NCI-H748 (cell line): ENCODE measurements around the gene UBL3.

Source experiments
- DNase-seq: peaks from one replicate; lab custom pipeline; 2025; ENCODE audit not compliant: unreplicated experiment; lab: John Stamatoyannopoulos, UW

The UBL3 gene, protein sequence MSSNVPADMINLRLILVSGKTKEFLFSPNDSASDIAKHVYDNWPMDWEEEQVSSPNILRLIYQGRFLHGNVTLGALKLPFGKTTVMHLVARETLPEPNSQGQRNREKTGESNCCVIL

DNA sequence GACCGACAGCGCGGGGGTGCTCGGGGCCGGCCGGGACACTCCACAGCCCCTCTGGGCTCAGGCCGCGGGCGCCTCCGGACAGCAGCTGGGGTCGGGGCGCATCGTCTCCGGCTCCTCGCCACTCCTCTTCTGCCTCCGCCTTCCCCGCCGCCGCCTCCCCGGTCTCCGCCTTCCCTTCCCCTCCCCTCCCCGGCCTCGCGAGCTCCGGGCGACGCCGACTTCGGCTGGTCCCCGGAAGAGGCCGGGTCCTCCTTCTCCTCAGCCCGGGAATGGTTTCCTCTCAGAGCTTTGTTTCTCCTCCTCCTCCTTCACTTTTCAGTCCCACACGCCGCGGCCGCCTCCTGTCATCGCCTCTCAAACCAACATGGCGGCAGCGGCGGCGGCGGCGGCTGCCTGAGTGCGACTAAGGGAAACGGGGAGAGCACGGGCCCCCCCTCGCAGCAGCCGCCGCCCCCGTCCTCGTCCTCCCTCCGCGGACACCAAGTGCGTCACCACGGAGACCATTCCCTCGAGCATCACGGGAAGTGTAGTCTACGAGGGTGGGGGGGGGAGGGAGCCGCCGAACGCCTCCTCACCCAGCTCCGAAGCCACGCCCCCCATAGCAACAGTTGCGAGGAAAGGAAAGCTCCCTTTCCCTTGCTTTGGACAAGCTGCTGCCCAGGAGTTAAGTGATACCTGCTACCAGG is at the start of gene UBL3:
Gene UBL3, minus strand, starts transcription at position 405 of the 686 bp plus-strand sequence. CDS start 1,079 bp downstream, outside the sequence.
- DNase-seq, result peak; percentile 100

DNA sequence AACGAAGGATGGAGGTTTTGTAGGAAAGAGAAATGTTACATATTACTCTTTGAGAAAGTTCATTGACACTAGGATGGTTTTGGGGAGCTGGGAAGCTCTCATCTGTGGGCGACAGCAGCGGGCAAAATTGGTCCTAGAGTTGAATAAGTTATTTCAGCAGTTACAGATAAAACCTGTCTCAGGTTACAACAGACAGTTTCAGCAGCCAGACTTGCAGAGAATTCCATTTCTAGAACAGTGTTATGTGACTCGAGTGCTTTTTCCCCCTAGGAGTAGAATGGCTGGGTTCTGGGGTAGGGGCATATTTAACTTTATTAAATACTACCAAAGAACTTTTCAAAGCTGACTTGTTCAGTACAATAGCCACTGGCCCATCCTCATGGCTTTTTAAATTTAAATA is 46.7 kb upstream of the UBL3 start:
- DNase-seq, result no peak

DNA sequence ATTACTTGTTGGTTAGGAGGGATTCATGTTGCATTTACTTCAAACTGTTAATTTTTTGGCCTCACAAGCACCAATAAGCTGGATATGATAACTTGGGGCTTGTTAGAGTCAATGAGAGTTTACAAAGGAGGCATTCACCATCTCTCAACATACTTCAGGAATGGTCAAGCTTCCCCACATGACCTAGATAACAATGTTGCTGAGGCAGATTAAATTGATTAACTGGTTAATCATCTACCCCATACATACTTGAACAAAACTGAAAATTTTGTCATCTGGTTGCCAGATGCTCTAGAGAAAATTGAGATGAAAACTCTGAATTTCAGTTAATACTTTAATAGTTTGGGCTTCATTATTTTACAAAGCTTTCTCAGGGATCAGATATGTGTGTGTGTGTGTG is 43.0 kb upstream of the UBL3 start:
- DNase-seq, result no peak

DNA sequence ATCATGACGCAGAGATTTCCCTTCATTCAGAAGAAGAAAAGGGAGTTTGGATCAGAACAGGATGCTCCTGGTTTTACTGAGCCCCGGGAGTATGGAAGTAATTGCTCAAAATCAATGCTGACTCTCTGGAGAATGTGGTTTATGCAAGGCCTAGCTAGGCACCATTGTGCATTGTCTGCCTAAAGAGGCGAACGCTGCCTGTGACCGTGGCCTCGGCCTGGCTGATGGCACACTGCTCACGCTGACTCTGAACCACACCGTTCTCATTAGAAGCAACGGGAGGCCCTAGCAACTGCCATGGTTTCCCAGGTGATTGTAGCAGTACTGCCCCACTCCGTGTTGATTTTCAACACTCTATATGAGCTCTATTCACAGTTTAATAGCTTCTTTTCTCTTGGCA is 41.7 kb upstream of the UBL3 start:
- DNase-seq, result peak; percentile 98

DNA sequence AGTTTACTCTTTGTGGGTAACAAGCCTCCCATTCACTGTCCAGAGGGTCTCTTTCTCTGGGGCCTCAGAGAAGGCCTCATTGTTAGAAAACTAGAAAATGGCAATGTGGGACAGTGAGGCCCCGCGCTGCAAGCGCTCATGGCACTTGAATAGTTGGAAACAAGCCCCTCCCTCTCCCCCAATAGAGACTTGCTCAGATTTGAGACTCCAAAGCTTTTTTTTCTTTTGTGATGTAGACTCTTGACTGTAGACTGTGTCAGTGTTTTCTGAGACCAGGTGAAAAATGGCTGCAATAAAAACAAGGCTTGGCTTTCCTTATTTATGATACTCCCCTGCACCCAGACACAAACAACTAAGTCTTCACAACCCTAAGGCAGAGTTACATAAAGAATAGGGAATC is 38.7 kb upstream of the UBL3 start:
- no peak for DNase-seq

DNA sequence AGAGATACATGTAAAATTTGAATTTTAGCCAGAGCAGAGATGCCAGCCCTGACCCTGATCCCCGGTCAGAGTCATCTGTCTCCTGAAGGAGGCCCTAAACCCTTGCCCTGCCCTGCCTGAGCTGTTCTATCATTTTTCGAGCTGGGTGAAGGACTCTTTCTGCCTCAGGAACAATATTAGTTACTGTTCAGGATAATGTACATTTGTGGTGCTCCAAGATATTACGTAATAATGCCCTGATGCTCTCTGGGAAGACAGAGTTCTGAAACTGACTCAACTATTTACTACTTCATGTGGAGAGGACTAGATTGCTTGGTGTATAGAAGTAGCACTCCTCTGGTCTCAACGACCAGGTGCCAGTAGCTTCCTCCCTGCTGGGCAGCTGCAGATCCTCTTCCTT is 37.9 kb upstream of the UBL3 start:
- DNase-seq, result no peak

DNA sequence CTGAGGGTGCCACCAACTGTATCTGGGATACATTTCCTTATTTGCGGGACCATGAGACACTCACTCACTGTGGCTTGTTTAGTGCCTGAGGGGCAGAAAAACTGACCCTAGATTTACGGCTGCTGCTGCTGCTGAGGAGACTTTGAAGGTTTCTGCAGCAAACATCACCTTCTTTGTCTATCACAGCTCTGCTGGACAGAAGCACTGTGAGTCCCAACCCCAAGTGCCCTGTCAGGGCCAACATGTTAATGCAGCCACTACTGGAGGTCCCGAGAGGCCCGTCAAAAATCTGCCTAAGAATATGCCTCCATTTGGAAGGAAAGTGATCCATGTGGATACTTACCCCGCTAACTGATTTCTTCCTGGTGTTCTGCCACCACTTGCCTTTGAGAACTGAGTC is 37.3 kb upstream of the UBL3 start:
- no peak for DNase-seq

DNA sequence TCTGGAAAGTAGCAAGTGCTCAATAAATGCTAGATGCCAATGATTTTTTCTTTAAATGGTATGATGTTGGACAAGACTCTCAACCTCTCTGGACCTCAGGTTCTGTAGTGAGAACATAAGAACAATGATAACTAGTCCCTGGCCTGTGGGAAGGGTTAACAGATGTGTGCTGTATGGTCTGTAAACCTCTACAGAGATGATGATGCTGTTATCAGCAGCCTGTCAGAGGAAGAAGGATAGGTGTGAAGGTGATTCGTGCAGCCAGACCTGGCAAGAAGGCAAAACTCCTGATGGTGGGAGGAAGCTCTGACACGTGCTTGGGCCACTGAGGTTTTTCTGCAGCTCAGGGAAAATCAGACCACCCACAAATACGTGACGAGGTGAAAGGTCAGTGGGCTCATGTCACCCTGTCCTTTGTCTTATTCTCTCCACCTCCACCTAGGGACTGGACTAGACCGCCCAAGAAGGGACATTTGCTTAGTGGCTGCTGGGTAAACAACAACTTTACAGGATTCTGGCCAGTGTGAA is 36.7 kb upstream of the UBL3 start:
- DNase-seq, result no peak

DNA sequence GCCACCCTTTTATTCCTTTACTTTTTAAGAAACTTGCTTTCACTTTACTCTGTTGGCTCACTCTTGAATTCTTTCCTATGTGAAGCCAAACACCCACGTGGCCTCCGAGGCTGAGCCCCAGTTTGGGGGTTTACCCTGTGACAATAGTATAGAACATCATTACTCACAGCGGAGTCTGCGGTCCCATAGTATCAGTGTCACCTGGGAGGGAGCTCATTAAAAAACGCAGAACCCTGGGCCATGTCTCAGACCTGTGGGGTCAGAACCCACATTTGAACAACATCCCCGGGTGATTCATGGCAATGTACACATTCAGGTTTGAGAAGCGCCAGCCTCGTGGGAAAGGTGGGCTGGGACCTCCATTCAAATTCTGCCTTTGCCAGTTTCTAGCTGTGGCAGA is 36.0 kb upstream of the UBL3 start:
- no peak for DNase-seq

DNA sequence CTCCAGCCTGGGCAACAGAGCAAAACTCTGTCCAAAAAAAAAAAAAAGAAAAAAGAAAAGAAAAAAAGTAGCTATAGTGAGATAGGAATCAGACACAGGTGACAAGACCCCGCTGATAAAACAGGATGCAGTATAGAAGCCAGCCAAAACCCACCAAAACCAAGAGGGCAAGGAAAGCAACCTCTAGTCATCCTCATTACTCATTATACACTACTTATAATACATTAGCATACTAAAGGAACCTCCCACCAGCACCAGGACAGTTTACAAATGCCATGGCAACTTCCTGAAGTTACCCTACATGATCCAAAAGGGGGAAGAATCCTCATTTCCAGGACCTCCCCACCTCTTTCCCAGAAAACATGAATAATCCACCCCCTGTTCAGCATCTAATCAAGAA is 35.6 kb upstream of the UBL3 start:
- no peak for DNase-seq

DNA sequence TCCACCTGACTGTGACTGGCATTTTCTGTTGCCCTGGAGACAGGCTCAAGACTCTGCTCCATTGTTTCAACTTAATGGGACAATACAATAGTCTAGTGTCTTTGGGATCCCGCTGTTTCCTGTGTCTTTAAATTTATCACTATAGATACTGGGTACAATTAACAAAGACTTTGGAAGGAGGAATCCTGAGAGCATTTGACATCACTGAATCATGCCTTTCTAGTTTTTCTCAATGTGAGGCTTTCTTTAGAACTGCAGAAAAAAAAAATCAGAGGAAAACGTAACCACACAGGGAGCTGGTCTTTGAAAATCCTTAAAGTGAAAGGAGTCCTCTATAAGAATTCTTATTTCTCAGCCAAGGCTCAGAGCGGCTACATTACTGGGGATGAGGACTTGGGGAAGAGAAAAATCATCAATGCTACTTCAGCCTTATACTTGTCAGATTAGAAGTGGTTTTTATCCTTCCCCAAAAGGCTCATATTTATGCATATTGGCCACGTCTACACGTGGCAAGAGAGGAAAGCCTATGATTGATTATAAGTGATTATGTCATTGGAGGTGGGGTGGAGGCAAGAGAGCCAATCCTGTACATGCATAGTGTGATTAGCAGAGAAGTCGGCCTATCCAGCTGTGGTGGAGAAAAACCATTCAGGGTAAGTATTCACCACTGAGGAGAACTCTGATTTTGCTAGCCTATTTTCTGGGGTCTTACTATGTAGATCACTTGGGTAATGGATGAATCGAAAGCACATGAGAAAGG is 34.4 kb upstream of the UBL3 start:
- peak; percentile 43 for DNase-seq

DNA sequence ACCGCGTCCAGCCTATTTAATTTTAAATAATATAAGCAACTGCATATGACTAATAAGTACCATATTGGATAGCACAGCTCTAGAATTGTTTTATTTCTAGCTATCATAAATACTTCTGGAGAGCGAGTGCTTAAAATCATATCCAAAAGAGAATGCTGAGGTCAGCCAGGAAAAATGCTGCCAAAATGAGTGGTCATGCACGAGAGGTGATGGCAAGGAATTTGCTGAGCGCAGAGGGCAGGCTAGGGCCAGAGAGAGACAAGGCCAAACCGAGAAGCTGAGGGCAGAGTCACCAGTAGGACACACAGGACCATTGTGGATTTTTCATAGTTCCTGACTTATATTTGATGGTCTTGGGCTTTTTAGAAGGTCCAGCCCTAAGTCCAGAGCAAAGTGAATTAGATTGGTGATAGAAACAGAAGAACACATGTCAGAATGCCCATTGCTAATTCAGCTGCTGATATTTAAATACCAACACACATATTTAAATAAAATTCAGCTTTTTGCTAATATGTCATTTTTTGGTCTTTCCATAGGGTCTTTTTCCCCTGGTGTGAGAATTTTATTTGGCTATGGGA is 33.6 kb upstream of the UBL3 start:
- DNase-seq, result no peak

DNA sequence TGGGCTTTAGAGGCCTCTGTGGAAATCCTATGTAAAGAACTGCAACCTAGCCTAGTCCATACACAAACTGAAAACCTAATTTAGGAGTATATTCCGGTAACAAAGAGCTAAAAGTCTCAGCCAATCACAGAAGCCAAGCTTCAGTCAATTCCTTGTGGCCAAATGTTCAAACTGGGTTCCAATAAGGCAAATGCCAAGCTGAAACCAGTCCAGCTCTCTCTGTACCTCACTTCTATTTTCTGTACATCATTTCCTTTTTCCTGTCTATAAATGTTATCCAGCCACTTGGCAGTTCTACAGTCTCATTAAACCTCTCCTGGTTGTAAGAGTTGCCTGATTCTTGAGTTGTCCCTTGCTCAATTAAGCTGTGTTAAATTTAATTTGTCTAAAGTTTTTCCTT is 31.7 kb upstream of the UBL3 start:
- DNase-seq, result no peak

DNA sequence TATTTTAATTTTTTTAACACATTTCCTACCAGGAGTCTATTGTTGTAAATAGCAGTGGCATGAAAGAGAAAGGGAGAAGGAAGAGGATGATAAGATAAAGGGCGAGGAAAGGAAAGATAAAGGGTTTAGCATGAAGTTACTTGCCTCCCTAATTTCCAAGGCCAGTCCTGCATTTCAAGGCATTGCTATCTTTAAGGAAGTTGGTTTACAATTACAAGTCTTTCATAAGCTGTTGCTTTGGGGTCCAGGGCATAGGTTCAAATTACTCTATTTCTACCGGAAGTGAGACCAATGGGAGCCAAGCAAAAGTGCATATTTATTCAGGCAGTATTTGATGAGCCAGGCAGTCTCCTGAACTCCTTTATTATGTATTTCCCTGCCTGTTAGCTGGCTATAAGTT is 27.7 kb upstream of the UBL3 start:
- peak; percentile 30 for DNase-seq

DNA sequence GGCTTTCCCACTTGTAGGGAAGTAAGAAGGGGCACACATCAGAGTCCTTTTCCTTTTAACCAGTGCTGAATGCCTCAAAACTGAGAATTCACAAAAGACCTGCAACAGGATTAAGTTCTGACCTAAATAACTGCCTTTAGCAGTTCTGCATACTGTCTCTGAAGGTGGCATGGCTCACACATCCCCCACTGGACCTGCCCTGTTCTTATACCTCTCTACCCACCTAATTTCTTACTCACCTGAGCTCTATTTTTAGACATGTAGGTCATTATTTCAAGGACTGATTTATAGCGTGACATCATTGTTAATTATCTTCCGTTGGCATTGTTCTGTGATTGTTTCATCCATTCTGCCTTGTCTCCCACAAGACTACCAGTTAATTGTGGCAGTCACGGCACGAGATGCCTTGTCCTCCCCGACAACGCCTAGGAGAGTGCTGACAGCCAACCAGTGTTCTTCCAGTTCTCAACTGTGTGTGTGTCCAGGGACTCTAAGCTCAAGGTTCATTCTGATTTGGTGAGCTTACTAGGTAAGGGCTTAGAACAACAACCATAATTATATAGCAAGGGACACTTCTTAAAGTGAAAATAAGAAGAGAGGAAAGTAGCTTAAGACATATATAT is 27.1 kb upstream of the UBL3 start:
- DNase-seq, result peak; percentile 91

DNA sequence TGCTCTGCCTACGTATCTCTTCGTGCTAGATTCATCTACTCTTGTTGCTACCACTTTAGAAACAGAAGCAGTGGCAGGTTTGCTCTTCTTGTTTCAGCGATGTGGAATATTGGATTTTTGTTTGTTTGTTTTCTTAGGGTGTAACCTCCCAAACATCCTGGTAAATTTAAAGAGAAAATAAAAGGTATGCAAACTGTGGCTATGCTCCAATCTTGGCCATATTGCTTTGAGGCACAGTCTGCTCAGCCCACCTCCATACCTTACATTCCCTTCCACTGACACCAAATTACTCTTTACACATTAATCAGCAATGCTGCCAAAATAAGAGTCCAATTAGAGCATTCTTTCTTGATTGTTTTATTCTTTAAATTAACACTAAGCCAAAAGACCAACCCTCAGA is 25.2 kb upstream of the UBL3 start:
- DNase-seq, result no peak

DNA sequence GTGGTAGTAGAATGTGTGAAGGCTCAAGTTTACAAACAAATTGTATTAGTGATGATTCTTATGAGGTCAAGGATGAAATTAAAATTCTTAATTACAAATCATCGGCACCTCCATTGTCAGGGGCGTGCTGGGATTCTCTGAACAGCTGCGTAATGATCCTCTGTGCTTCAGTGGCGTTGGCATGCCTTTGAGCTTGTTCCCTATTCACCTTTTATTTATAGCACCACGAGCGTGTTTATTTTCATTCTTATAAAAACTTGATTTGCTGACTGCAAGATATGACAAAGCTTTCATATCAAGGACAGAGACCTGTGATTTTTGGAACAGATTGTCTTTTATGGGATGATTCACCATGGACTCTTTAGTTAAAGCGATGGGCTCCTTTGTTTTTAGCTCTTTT is 18.2 kb upstream of the UBL3 start:
- no peak for DNase-seq

DNA sequence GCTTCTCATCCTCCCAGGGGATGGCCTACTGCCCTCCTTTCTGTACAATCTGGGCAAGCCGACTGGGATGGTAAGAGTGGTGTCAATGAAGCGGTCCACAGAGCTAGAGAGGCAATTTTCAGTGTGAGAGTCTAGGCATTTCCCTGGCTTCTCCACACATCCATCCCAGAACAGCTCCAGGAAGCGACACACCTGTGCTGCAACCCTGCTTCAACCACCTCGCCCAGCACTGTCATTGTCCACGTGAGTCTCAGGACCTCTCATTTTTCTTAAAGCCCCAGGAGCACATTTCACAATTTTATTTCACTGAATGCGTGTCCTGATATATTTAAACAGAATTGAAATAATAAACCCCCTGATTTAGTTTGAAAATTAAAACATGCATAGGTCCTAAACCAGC is 15.5 kb upstream of the UBL3 start:
- DNase-seq, result no peak

DNA sequence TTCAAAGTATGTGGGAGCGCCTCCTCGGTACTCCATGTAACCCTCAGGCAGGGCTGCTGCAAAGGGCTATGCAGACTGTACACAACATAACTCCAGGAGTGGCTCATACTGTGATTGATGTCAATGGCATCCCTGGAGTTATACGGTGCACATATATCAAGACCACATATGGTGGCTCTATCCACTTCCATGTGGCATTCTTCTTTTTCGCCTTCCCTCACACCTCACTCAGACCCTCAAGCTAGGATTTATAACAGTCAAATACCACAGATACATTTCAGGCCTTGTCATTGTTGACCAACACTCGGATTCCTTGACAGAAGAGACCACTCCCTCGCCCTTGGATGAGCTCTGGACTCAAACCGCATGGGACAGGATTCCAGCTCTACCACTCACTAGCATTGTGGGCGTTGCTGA is 11.3 kb upstream of the UBL3 start:
- DNase-seq, result no peak

DNA sequence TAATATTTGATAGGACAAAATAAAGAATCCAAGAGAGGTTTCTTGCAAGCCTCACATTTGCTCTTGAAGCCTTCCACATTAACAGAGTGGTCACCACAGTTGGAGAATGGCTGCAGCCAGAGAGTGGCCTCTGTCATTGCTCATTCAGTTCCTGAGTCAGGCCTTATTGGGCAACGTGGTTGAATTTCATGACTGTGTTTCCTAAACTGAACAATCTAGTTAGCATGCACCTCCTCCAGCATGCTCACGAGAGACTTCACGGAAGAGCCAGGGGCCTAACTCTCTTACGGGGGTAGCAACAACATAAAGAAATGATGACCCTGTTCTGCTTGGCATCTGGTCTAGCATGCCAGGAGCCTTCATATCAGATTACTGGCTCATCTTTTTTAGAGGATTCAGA is 9.6 kb upstream of the UBL3 start:
- DNase-seq, result no peak

DNA sequence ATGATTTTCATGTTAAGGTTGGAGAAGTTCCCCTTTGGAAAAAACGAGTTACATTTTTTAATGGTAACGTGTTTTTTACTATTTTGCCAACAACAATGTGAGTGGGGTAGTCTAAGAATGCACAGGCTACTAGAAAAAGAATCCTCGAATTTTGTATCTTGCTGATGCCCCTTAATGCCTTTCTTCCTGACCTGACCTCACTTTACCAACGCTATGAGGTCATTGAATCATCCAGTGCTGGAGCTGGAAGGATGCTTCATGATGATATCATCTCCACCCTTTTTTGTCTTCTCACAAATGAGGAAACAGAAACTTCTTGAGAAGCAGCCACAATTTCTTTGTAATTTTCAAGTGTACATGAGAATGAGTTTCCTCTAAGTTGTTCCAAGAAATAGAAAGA is 8.2 kb upstream of the UBL3 start:
- no peak for DNase-seq
